GM19455 (cell line): ENCODE data around the gene PTCHD1.

Source experiments
- ATAC-seq: cut with Tn5 transposase; IDR thresholded peaks from one replicate; pipeline ENCODE4 v1.9.1; 2021; ENCODE audit not compliant: unreplicated experiment

The PTCHD1 gene

GRCh38 chrX:23394421-23394820 lies 59.8 kb downstream of the PTCHD1 start:
- ATAC-seq: no peak

- ATAC-seq: no peak
Measured at GRCh38 chrX:23396263-23396662, 61.6 kb downstream of the PTCHD1 start.

GRCh38 chrX:23398570-23398969 lies 63.9 kb downstream of the PTCHD1 start:
- ATAC-seq: no peak

GRCh38 chrX:23403849-23404248 lies 69.2 kb downstream of the PTCHD1 start:
- ATAC-seq: no peak

- ATAC-seq: no peak
Measured at GRCh38 chrX:23422912-23423311, 88.3 kb downstream of the PTCHD1 start.

GRCh38 chrX:23434356-23434884 lies 99.8 kb downstream of the PTCHD1 start:
- ATAC-seq: no peak

- ATAC-seq: no peak
Measured at GRCh38 chrX:23435108-23435507, 100.5 kb downstream of the PTCHD1 start.

GRCh38 chrX:23435575-23435974 lies 100.9 kb downstream of the PTCHD1 start:
- no peak for ATAC-seq

- no peak for ATAC-seq
Measured at GRCh38 chrX:23436875-23437274, 102.2 kb downstream of the PTCHD1 start.

- no peak for ATAC-seq
Measured at GRCh38 chrX:23451266-23451665, 116.6 kb downstream of the PTCHD1 start.
